Measurements from ENCODE around the gene ABI1.

The ABI1 gene

DNA sequence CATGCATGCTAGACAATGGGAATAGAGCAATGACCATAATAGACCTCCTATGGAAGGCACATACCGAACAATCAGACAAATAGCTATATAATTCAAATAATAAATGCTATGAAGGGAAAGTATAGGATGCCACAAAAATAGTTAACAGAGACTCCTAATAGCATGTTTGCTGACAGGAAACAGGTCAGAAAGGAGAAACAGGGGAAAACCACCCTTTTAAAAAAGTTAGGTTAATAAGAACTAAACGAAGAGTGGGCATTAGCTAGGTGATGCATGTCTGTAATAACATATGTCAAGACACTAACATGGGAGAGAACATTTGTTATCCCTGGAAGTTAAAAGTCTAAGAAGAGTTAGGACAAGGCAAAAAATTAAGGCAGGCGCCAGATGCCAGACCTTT lies 58.9 kb downstream of the ABI1 start:
- no peak for DNase-seq (ENCODE audit: low spot score)
- no peak for TF ChIP-seq CTCF (IDR thresholded peaks at IDR 0.05; ENCODE audit: extremely low read depth, missing control alignments)

GRCh38 chr10:26801274-26801673 lies 59.5 kb downstream of the ABI1 start:
- no peak for DNase-seq (ENCODE audit: low spot score)
- TF ChIP-seq CTCF (IDR thresholded peaks at IDR 0.05; ENCODE audit: extremely low read depth, missing control alignments) = no peak

- no peak for TF ChIP-seq CTCF (IDR thresholded peaks at IDR 0.05; ENCODE audit: extremely low read depth, missing control alignments)
- no peak for DNase-seq (ENCODE audit: low spot score)
Measured at GRCh38 chr10:26800468-26800867, 60.3 kb downstream of the ABI1 start.

GRCh38 chr10:26799342-26799741 lies 61.4 kb downstream of the ABI1 start:
- peak; percentile 30 for DNase-seq (ENCODE audit: low spot score)
- no peak for TF ChIP-seq CTCF (IDR thresholded peaks at IDR 0.05; ENCODE audit: extremely low read depth, missing control alignments)

DNA sequence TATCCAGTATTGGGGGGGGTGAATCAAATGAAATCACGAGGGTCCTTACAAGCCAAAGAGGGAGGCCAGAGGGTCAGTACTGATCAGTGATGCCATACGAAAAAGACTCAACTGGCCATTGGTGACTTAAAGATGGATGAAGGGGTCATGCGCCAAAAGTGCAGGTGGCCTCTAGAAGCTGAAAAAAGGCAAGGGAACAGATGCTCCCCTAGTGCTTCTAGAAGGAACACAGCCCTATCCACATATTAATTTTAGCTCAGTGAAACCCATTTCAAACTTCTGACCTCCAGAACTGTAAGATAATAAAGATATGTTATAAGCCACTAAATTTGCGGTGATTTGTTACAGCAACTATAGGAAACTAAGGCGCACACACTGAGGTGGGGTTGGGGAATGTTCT lies 62.5 kb downstream of the ABI1 start:
- no peak for DNase-seq (ENCODE audit: low spot score)
- TF ChIP-seq CTCF (IDR thresholded peaks at IDR 0.05; ENCODE audit: extremely low read depth, missing control alignments) = no peak

DNA sequence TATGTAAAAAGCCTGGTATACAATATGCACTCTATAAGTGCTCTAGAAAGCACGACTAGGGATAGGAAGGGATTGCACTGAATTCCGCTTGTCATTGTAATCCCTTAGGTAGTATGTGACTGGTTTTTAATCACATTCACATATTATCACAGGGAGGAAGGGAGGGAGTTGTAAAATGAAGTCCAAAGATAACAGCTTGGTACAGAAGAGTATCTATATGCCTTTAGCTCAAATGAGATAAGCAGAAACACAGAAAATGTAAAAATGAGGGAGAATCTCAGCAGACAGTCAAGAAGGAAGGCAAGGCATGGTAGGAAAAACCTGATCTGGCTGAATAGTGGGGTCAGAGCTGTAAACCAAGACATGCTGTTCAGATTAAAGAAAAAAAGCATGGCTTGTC lies 63.4 kb downstream of the ABI1 start:
- no peak for TF ChIP-seq CTCF (IDR thresholded peaks at IDR 0.05; ENCODE audit: extremely low read depth, missing control alignments)
- DNase-seq (ENCODE audit: low spot score) = no peak

DNA sequence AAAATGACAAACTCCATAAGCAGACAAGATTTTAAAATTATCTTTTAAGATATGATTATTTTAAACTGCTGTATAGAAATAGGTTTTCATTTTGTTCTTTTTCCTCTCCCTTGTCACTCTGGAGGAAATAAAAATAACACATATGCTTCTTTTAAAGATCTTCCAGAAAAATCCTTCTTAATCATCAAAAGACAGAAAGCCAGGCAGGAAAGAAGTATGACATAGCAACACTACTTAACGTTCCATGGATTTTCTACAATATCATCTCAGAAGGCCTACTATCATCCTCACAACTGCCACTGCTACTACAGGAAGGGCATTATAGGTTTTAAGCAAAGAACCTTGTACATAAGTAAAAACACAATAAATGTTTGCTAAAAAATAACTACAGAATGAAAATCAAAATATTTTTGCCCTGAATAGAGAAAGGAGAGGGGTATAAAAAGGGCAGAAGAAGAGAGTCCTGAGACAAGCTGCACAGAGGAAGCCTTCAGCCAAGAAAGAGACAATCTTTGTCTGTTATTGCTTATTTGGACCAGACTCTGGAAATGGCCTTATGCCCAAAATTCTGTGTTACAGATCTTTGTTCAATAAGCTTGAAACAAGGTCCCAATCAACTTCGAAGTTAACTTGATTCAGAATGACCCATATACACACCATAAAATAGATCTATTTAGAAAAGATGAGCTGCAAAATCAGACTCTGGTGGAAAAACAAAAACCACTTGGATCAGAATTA lies 67.8 kb downstream of the ABI1 start:
- no peak for TF ChIP-seq CTCF (IDR thresholded peaks at IDR 0.05; ENCODE audit: extremely low read depth, missing control alignments)
- DNase-seq (ENCODE audit: low spot score) = no peak

Measured in GM20000 (cell line).